Upper lobe of left lung (tissue), 4 donors: ENCODE results near the gene ORC2.
"Not testable (repeated sequence)": the region's sequence is repeated elsewhere in the genome, so short reads cannot be mapped to it uniquely, and the experiment has no call there.

ENCODE experiments used
- CTCF ChIP-seq, 6 experiments: fragments of 450-650 bp in 4 of 6; fragments of 200-600 bp in 2 of 6; sonication (generic) in 2 of 6; IDR thresholded peaks; one replicate each; pipeline ENCODE4 v1.5.1; 2016 to 2019; ENCODE audit warnings: antibody characterized with exemption in 6 of 6
- POLR2AphosphoS5 ChIP-seq, 2 donors: sonication (generic); formaldehyde crosslinking; IDR thresholded peaks; one replicate each; pipeline ENCODE4 v1.5.1; 2017; ENCODE audit warnings: antibody characterized with exemption in 2 of 2

- TF ChIP-seq POLR2AphosphoS5, CTCF (IDR thresholded peaks at IDR 0.05): not testable (repeated sequence)
These were observed 81.7 kb downstream of the ORC2 start for GRCh38 chr2:200881715-200882249.
